Psoas muscle (tissue), 8 donors: ENCODE results near the gene FRY. TPM values are rescaled to one million over a fixed set of nuclear protein-coding genes. Genes with fewer than 3 reads are reported as not detected.

Experiments
- ATAC-seq, 4 donors: fragments of 200-7000 bp; cut with Tn5 transposase; one replicate each; pipeline ENCODE4 v1.9.1; 2020; ENCODE audit warnings: moderate library complexity in 3 of 4, mild to moderate bottlenecking in 2 of 4
- DNase-seq, 2 donors: peaks; one replicate each; pipeline ENCODE4 v3.0.0-alpha.2; 2020
- H3K27ac ChIP-seq: fragments of 200-600 bp; one replicate; pipeline ENCODE4 v1.8.0; 2022
- H3K27me3 ChIP-seq, 3 donors: fragments of 200-600 bp in 1 of 3; one replicate each; pipeline versions ENCODE4 v1.6.1 to v1.8.0; 2013 to 2022; ENCODE audit warnings: low read length in 2 of 3, mild to moderate bottlenecking in 2 of 3, moderate library complexity in 1 of 3; ENCODE audit not compliant: insufficient read depth in 3 of 3
- H3K36me3 ChIP-seq, 2 donors: fragments of 200-600 bp in 1 of 2; one replicate each; pipeline versions ENCODE4 v1.6.1 to v1.8.0; 2013 to 2022; ENCODE audit warnings: low read depth in 1 of 2, mild to moderate bottlenecking in 1 of 2, moderate library complexity in 1 of 2; ENCODE audit not compliant: insufficient read depth in 1 of 2
- H3K4me1 ChIP-seq: fragments of 200-600 bp; one replicate; pipeline ENCODE4 v1.8.0; 2022
- H3K4me3 ChIP-seq: fragments of 200-600 bp; one replicate; pipeline ENCODE4 v1.8.0; 2022; ENCODE audit warnings: mild to moderate bottlenecking
- H3K9me3 ChIP-seq: fragments of 200-600 bp; one replicate; pipeline ENCODE4 v1.8.0; 2022
- WGBS, 3 donors: extraction: QIAGEN DNeasy Blood & Tissue Kit; methylation state at CpG; one replicate each; pipeline versions ENCODE4 v1.1.6 to v1.1.7; 2013; 5-methylcytosine and 5-hydroxymethylcytosine counted together
- intact Hi-C, 2 donors: fragments of 100-400 bp; cut with DNase I; formaldehyde crosslinking; loops; one replicate each; pipeline versions ENCODE4 v1.11.0 to v1.14.2; 2022
- polyA plus RNA-seq, 3 donors: library from polyadenylated mRNA; stranded (reverse); fragments of 200-250 nt; gene quantifications; one replicate each; pipeline ENCODE4 v1.2.3, GENCODE V29; 2013
- total RNA-seq, 4 donors: library from RNA; stranded (reverse); fragmentation: NEBNext Ultra II Directional in 2 of 4; extraction: Animal tissue kit (Norgen Biotek cat#: 25700) in 2 of 4; gene quantifications; one replicate each; pipeline versions ENCODE4 v1.2.1 to v1.2.4, GENCODE V29; 2021 to 2023
- TF ChIP-seq, protein P1 (sequence below): fragments of 200-600 bp; IDR thresholded peaks from one replicate; pipeline ENCODE4 v1.8.0; 2022; ENCODE audit warnings: antibody characterized with exemption
- donor health status: healthy with polysubstance abuse.
- donor health status: DM: no; HTN: no; CAD: no; lungs with moderate emphysema.
- donor health status: Bipolar disorder and iron deficiency.
- donor health status: healthy.
- donor health status: DM: yes; HTN: yes; CAD: no.
- donor health status: DM: no; HTN: no; CAD: no.
- donor health status: DM: no; HTN: no; CAD: no.
- donor health status: DM: yes; HTN: yes; CAD: no.

FRY gene
- total and polyA plus RNA-seq, 7 donors = 7.1 to 56.9 (median 24.0) TPM

DNA sequence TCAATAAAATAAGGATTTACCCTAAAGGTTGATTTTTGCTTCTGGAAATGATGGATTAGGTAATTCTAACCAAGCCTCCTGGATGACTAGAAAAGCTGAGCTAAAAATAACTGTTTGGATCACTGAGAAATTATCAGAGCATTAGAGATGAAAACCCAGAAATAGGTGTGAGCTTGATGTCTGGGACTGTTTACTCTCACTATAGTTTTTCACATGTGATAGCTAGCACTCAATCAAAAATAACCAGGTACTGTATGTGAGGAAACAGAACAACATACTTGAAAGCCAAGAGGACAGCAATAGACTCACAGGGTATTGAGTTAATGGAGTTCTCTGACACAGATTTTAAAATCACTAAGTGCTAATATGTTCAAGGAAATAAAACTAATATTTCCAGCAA lies 274.1 kb downstream of the FRY start:
- intact Hi-C loops = no loop called here
- no peak overlapping the region for H3K27ac ChIP-seq
- TF ChIP-seq, protein P1, sequence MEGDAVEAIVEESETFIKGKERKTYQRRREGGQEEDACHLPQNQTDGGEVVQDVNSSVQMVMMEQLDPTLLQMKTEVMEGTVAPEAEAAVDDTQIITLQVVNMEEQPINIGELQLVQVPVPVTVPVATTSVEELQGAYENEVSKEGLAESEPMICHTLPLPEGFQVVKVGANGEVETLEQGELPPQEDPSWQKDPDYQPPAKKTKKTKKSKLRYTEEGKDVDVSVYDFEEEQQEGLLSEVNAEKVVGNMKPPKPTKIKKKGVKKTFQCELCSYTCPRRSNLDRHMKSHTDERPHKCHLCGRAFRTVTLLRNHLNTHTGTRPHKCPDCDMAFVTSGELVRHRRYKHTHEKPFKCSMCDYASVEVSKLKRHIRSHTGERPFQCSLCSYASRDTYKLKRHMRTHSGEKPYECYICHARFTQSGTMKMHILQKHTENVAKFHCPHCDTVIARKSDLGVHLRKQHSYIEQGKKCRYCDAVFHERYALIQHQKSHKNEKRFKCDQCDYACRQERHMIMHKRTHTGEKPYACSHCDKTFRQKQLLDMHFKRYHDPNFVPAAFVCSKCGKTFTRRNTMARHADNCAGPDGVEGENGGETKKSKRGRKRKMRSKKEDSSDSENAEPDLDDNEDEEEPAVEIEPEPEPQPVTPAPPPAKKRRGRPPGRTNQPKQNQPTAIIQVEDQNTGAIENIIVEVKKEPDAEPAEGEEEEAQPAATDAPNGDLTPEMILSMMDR = no peak
- peaks cover 0 to 7% (median 0%) of the 10 kb centered on the region in 3 donors for H3K27me3 ChIP-seq
- H3K4me1 ChIP-seq = peaks cover 3% of the 10 kb centered on the region
- H3K4me3 ChIP-seq = no peak overlapping the region
- no peak for ATAC-seq
- no peaks in the 10 kb centered on the region for H3K36me3 ChIP-seq
- DNase-seq = no peak
- H3K9me3 ChIP-seq = no peaks in the 10 kb centered on the region

DNA sequence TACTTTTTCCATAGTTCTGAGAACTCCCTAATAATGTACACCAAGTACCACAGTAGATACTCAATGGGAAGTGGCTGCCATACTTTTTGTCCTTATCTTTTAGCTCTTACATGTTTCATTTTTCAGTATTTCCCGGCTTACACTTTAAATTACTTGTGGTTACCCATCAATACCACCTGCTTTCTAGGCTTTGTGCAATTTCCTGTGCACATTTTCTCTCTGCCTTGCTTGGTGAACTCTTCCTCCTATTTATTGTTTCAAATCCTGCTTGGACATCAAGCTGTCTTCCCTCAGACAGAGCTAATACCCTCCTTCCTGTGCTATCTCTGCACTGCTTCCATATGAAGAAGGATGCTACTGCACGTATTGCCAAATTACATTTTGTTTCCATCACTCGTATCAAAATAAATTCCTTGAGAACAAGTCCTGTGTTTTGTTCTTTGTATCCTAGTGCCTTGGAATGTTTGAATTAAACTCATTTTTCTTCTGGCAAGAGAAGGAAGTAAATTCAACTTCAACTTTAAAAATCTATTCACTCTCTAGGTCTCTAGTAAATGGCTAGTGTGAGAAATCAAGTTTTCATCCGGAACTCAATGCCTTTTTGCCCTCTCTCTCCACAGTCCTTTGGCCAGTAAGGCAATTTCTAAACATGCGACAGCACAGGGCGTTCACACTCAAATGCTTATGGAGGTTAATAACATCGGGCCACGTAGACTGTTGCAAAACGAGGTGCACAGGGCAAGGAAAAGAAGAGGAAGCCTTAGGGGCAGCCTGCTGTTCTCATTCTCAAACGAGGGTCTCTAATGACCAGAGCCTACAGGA lies 277.9 kb downstream of the FRY start:
- ATAC-seq = peak in 2 of 4 donors; percentile 44 to 51
- Histone ChIP-seq H3K4me1 (peaks cover 3% of the 10 kb centered on the region), H3K27ac (no peak overlapping the region)

DNA sequence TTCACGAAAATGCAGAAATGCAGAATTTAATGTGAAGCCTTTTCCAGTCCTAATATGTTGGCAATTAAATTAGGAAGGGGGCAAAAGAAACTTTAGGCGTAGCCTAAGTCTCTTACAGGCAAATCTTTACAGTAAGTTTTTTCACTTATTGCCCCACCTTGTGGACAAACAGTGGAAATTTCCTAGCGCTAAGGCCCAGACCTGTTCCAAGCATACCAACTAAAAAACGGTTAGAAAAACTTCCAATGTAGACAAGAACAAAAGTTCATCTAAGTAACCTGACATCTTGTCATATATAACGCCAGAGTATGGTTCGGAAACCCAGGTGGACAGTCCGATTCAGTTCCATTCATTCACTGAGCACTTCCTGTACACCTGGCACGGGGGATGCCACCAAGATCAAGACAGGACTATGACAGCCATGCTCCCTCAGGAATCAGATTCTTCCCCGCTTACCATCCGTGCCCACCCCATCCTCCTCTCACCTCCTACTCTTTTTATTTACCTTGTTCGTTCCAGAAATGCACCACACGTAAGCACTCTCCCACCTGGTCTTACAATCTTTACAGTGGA lies 278.6 kb downstream of the FRY start:
- H3K27me3 ChIP-seq = no peaks in the 10 kb centered on the region
- WGBS, 3 donors = 41 to 44% (median 43%) methylated on average over 12 of the region's 12 CpGs
- H3K4me1 ChIP-seq = peaks cover 3% of the 10 kb centered on the region
- TF ChIP-seq, protein P1 = peak; percentile 74
- intact Hi-C loops = loop anchor here (2.0 to 10.0 kb wide), 5 partner anchors 63 to 403 kb away; no protein-coding TSS in a partner anchor
- H3K27ac ChIP-seq = no peak overlapping the region
- peak overlapping the region; percentile 44 for H3K4me3 ChIP-seq
- ATAC-seq (peak; percentile 60 to 78 (median 71)), DNase-seq (no peak)
- no peaks in the 10 kb centered on the region for H3K36me3 ChIP-seq
- H3K9me3 ChIP-seq = no peaks in the 10 kb centered on the region

More for the DNA sequence above, 277.9 kb downstream of the FRY start:
- Histone ChIP-seq H3K36me3 (no peaks in the 10 kb centered on the region), H3K9me3 (no peaks in the 10 kb centered on the region), H3K4me3 (peak overlapping the region; percentile 44), H3K27me3 (no peaks in the 10 kb centered on the region)
- TF ChIP-seq, protein P1 = no peak
- intact Hi-C loops = loop anchor here (2.0 to 10.0 kb wide), 5 partner anchors 63 to 402 kb away; no protein-coding TSS in a partner anchor
- DNase-seq = no peak
- 49 to 53% (median 50%) methylated on average over 10 of the region's 10 CpGs for WGBS, 3 donors

DNA sequence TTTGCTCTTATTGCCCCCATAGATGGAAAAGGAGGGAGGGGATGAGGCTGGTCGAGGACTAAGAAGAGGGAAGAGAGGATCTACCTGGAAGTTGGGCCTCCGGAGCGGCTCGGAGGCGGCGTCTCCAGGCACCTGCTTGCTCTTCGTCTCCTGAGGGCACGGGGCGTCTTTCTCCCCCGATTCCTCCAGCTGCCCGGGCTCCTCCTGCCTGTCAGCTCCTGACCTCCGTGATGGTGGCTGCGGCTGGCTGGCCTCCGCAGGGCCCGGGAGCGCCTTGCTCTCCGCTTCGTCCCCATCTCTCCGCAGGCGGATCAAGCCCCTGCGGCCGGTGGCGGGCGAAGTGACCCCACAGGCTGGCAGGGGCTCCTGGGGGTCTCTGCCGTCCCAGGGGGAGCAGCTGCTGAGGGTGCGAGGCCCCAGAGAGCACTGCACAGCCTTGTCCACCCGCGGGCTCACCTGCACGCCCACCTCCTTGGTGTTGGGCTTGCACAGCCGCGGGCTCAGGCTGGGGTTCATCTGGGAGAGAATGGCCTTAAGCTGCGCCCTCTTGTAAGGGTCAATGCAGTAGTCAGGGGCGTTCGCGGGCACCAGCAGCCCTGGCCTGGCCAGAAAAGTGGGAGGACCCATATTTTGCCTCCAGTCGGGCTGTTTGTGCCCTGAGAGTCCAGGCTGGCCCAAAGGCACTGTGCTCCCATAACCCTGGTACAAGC lies 279.8 kb downstream of the FRY start:
- ATAC-seq (no peak), DNase-seq (peak in 1 of 2 donors; percentile 49)
- no peaks in the 10 kb centered on the region for H3K36me3 ChIP-seq
- intact Hi-C loops = loop anchor here (2.0 to 10.0 kb wide), 5 partner anchors 65 to 404 kb away; no protein-coding TSS in a partner anchor
- H3K27ac ChIP-seq = no peak overlapping the region
- H3K4me1 ChIP-seq = no peaks in the 10 kb centered on the region
- no peak overlapping the region for H3K4me3 ChIP-seq
- H3K27me3 ChIP-seq = no peaks in the 10 kb centered on the region
- H3K9me3 ChIP-seq = no peaks in the 10 kb centered on the region
- TF ChIP-seq, protein P1 = no peak
- 88 to 91% (median 90%) methylated on average over 25 to 36 of the region's 36 CpGs for WGBS, 3 donors
